ENCODE data around the gene NAALADL1. TPM values are rescaled to one million over a fixed set of nuclear protein-coding genes. Genes with fewer than 3 reads are reported as not detected.

Gene NAALADL1
- total and polyA plus RNA-seq, 3 experiments from 2014 or later, result 10.8 to 17.0 (median 13.3) TPM

DNA sequence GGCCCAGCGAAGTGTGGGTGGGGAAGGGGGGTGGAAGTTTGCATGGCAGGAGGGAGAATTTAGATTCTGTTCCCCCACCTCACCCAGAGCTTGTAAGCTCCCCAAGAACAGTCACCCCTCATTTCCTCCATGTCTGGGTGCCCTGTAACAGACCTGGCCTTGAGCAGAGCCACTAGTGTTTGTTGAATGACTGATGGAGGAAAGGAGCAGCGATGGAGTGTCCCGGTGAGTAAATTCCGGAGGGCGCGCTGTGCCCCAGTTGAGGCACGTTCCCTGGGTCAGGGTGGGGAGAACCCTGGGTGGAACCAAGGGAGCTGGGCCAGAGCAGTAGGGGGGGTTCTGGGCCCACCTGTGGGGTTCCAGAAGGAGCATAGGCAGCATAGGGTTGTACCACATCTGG is 827 bp downstream of the NAALADL1 start:
- no peaks in the 10 kb centered on the region for H3K36me3 Mint-ChIP-seq
- Histone ChIP-seq H3K36me3 (ENCODE audit: insufficient read depth, low read length) (no peaks in the 10 kb centered on the region), H3K27me3 (ENCODE audit: insufficient read depth, low read length, poor library complexity, severe bottlenecking) (no peaks in the 10 kb centered on the region), H3K27ac (ENCODE audit: low read depth, low read length) (no peak overlapping the region), H3K4me1 (ENCODE audit: insufficient read depth, low read length) (peaks cover 12% of the 10 kb centered on the region), H3K9me3 (ENCODE audit: low read length) (no peaks in the 10 kb centered on the region), H3K4me3 (ENCODE audit: low read length) (no peak overlapping the region)
- no peak for DNase-seq
- H3K4me3 Mint-ChIP-seq, result no peak overlapping the region
- no peaks in the 10 kb centered on the region for H3K9me3 Mint-ChIP-seq
- peaks cover 9 to 12% (median 10%) of the 10 kb centered on the region in 3 donors for H3K4me1 Mint-ChIP-seq
- POLR2A ChIA-PET, result interaction anchor here (0.6 kb wide), 1 partner anchor 46 kb away, joined by 3 read pairs; no protein-coding TSS in a partner anchor
- CTCF ChIA-PET, result interaction anchor here (1.0 kb wide), 1 partner anchor 17 kb away, joined by 3 read pairs; no protein-coding TSS in a partner anchor
- peaks cover 0 to 4% of the 10 kb centered on the region in 2 donors for H3K27me3 Mint-ChIP-seq
- no peak overlapping the region for H3K27ac Mint-ChIP-seq

DNA sequence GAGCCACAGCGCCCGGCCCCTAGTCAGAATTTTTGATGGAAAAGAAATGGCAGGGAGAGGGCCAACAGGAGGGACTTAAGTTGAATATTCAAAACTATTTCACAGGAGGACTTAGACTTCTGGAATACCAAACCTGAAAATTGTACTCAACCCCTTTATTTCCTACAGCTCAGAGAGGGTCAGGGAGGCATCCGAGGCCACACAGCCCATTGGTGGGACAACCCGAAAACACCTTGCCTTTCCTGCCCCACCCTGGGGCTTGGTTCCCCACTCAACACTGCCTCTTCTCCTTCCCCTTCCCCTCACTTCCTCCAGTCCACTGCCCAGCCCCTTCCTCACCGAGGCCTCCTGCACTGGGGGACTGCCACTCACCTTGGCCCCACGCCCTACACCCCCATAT is 1.4 kb downstream of the NAALADL1 start:
- H3K4me3 ChIP-seq (ENCODE audit: low read length), result no peak overlapping the region
- Mint-ChIP-seq H3K27me3 (peaks cover 0 to under 1% of the 10 kb centered on the region in 2 donors), H3K27ac (no peak overlapping the region), H3K4me3 (no peak overlapping the region), H3K4me1 (peaks cover 9 to 12% (median 10%) of the 10 kb centered on the region in 3 donors), H3K36me3 (no peaks in the 10 kb centered on the region), H3K9me3 (no peaks in the 10 kb centered on the region)
- POLR2A ChIA-PET, result no interaction called here
- CTCF ChIA-PET, result interaction anchor here (1.0 kb wide), 1 partner anchor 18 kb away, joined by 3 read pairs; no protein-coding TSS in a partner anchor
- no peaks in the 10 kb centered on the region for H3K36me3 ChIP-seq (ENCODE audit: insufficient read depth, low read length)
- H3K4me1 ChIP-seq (ENCODE audit: insufficient read depth, low read length), result peaks cover 12% of the 10 kb centered on the region
- no peaks in the 10 kb centered on the region for H3K9me3 ChIP-seq (ENCODE audit: low read length)
- H3K27me3 ChIP-seq (ENCODE audit: insufficient read depth, low read length, poor library complexity, severe bottlenecking), result no peaks in the 10 kb centered on the region
- no peak for DNase-seq
- H3K27ac ChIP-seq (ENCODE audit: low read depth, low read length), result no peak overlapping the region

DNA sequence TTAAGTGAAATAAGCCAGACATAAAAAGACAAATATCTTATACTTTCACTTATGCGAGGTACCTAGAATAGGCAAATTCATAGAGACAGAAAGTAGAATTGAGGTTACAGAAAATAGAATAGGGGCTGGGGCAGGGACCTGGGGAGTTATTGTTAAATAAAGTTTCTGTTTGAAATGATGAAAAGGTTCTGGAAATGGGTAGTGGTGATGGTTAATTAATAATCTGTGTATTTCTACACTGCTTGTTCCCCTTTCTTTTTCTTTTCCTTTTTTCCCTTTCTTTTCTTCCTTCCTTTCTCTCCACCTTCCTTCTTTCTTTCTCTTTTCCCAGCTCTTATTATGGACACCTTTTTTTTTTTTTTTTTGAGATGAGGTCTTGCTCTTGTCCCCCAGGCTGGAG is 2.8 kb downstream of the NAALADL1 start:
- DNase-seq, result no peak
- Mint-ChIP-seq H3K4me1 (peaks cover 8 to 12% (median 9%) of the 10 kb centered on the region in 3 donors), H3K9me3 (no peaks in the 10 kb centered on the region), H3K36me3 (no peaks in the 10 kb centered on the region), H3K27me3 (no peaks in the 10 kb centered on the region), H3K27ac (peak overlapping the region in 1 of 8 donors; percentile 71), H3K4me3 (no peak overlapping the region)
- Histone ChIP-seq H3K4me3 (ENCODE audit: low read length) (no peak overlapping the region), H3K4me1 (ENCODE audit: insufficient read depth, low read length) (peaks cover 12% of the 10 kb centered on the region), H3K27ac (ENCODE audit: low read depth, low read length) (no peak overlapping the region), H3K9me3 (ENCODE audit: low read length) (no peaks in the 10 kb centered on the region), H3K27me3 (ENCODE audit: insufficient read depth, low read length, poor library complexity, severe bottlenecking) (no peaks in the 10 kb centered on the region), H3K36me3 (ENCODE audit: insufficient read depth, low read length) (no peaks in the 10 kb centered on the region)
- ChIA-PET POLR2A (no interaction called here), CTCF (no interaction called here)

DNA sequence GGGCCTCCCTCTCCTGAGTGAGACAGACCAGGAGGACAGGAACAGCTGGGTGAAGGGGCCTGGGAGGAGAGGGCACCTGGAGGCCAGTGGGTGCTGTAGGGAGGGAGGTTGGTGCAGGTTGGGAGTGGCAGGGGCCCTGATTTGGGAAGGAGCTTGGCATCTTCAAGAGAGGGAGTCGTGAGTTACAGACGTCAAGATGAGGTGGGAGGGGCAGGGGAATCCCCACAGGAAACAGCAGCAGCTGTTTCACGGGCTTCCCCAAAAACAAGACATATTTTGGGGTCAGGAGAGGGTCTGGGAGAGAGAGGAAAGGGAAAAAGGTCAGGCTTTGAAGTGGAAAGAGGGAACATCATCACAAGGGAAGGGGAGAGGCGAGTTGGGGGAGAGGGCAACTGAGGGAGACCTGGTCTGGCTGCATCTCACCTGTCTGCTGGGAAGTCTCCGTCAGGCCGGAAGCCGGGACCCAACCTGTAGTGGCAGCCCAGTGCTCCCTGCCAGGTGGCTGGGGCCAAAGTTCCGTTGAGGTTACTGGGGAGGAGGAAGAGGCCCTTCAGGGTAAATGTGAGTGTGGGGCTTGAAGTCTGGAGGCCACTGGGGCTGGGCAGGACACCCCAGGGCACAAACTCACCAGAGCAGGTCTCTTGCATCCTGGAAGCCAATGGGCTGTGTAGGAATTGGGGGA is 4.4 kb downstream of the NAALADL1 start:
- no peaks in the 10 kb centered on the region for H3K9me3 ChIP-seq (ENCODE audit: low read length)
- no peak overlapping the region for H3K27ac ChIP-seq (ENCODE audit: low read depth, low read length)
- no peaks in the 10 kb centered on the region for H3K27me3 Mint-ChIP-seq
- no peaks in the 10 kb centered on the region for H3K36me3 ChIP-seq (ENCODE audit: insufficient read depth, low read length)
- H3K4me3 ChIP-seq (ENCODE audit: low read length), result no peak overlapping the region
- no peaks in the 10 kb centered on the region for H3K9me3 Mint-ChIP-seq
- peaks cover 12% of the 10 kb centered on the region for H3K4me1 ChIP-seq (ENCODE audit: insufficient read depth, low read length)
- H3K27me3 ChIP-seq (ENCODE audit: insufficient read depth, low read length, poor library complexity, severe bottlenecking), result no peaks in the 10 kb centered on the region
- H3K4me1 Mint-ChIP-seq, result peaks cover 8 to 12% (median 9%) of the 10 kb centered on the region in 3 donors
- peak in 1 of 5 donors; percentile 25 for DNase-seq
- peak overlapping the region; percentile 21 to 92 (median 78) for H3K27ac Mint-ChIP-seq
- H3K36me3 Mint-ChIP-seq, result no peaks in the 10 kb centered on the region
- POLR2A ChIA-PET, result no interaction called here
- H3K4me3 Mint-ChIP-seq, result peak overlapping the region in 6 of 7 donors; percentile 1 to 76 (median 56)
- CTCF ChIA-PET, result no interaction called here

DNA sequence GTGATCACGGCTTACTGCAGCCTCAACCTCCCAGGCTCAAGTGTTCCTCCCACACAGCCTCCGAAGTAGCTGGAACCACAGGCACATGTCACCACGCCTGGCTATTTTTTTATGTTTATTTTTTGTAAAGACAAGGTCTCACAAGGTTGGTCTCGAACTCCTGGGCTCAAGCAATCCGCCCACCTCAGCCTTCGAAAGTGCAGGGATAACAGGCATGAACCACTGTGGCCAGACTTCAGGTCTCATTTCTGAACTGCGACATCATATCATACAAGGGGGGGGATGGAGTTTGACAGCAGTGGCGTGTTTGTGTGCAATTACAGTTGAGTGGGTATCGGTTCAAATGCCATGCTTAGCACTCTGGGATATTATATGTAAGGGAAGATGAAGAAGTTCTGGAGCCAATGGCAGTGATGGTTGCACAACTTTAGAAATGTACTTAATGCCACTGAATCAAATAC is 6.9 kb downstream of the NAALADL1 start:
- DNase-seq, result no peak
- peaks cover 0 to 4% of the 10 kb centered on the region in 2 donors for H3K27me3 Mint-ChIP-seq
- H3K4me3 Mint-ChIP-seq, result no peak overlapping the region
- no peak overlapping the region for H3K27ac ChIP-seq (ENCODE audit: low read depth, low read length)
- H3K27me3 ChIP-seq (ENCODE audit: insufficient read depth, low read length, poor library complexity, severe bottlenecking), result no peaks in the 10 kb centered on the region
- no peaks in the 10 kb centered on the region for H3K36me3 ChIP-seq (ENCODE audit: insufficient read depth, low read length)
- peaks cover 18% of the 10 kb centered on the region for H3K4me1 ChIP-seq (ENCODE audit: insufficient read depth, low read length)
- H3K4me3 ChIP-seq (ENCODE audit: low read length), result no peak overlapping the region
- no peaks in the 10 kb centered on the region for H3K9me3 ChIP-seq (ENCODE audit: low read length)
- H3K27ac Mint-ChIP-seq, result peak overlapping the region in 1 of 8 donors; percentile 77
- peaks cover 13 to 28% (median 15%) of the 10 kb centered on the region in 3 donors for H3K4me1 Mint-ChIP-seq
- ChIA-PET CTCF (interaction anchor here (0.7 kb wide), 1 partner anchor 35 kb away, joined by 3 read pairs; no protein-coding TSS in a partner anchor), POLR2A (no interaction called here)
- H3K9me3 Mint-ChIP-seq, result no peaks in the 10 kb centered on the region
- H3K36me3 Mint-ChIP-seq, result peaks cover 0 to under 1% (median 0%) of the 10 kb centered on the region in 3 donors

DNA sequence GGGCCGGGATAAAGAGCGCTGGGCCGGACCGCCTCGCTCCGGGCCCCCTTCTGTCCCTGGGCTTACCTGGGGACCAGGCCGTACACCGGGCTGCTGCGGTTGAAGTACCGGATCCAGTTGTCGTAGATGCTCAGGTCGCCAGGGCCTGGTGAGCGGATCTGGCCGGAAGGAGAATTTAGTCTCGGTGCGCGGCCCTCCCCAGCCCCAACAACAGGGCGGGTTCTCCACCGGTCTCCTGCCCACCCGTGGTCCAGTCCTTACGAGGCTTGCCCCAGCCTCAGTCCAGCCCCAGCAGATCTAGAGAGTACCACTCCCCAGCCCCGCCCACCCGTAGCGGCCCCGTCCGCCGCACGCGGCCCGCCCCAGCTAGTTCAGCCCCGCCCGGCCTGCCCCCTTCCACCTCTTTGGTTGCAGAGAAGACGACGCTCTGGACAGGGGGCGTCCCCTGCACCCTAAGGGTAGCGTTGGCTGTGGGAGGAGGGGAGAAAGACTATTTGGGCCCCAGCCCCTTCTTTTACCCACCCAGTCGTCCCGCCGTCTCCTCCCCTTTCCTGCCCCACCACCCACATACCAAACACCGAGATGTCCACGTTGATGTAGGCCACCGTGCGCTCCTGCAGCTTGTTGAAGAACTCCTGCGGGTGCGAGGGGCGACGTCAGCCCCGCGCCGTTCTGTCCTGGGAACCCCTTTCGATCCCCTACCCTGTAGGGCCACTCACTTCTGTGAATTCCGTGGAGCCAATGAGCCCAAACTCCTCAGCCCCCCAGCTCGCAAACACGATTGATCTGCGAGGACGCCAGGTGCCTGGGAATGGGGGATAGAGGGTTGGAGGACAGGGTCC is 10.6 kb downstream of the NAALADL1 start:
- peaks cover 5 to 23% (median 10%) of the 10 kb centered on the region in 3 donors for H3K4me1 Mint-ChIP-seq

DNA sequence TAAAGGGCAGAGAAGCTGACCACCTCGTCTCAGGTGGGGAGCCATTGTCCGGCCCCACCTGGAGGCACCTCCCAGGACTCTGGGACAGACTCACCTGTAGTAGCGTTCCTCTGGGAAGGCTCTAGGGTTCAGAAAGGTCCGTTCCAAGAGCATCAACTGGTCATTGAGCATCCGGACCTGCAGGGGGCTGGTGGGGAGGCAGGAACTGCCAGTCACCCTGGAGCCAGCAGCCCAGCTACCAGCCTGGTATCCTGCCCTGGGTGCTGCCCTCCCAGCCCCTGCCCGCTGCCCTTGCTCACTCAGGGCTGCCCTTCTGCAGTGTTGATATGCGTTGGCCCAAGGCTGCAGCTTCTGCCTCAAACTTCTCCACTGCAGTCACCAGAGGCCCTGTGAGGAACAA is 12.6 kb downstream of the NAALADL1 start:
- Mint-ChIP-seq H3K36me3 (peaks cover 0 to 16% (median 0%) of the 10 kb centered on the region in 3 donors), H3K9me3 (no peaks in the 10 kb centered on the region), H3K4me3 (no peak overlapping the region), H3K27me3 (peaks cover 0 to 4% of the 10 kb centered on the region in 2 donors), H3K27ac (no peak overlapping the region), H3K4me1 (peaks cover 11 to 35% (median 19%) of the 10 kb centered on the region in 3 donors)
- POLR2A ChIA-PET, result interaction anchor here (0.8 kb wide), 1 partner anchor 19 kb away, joined by 3 read pairs; no protein-coding TSS in a partner anchor
- peaks cover 7% of the 10 kb centered on the region for H3K4me1 ChIP-seq (ENCODE audit: insufficient read depth, low read length)
- no peak overlapping the region for H3K4me3 ChIP-seq (ENCODE audit: low read length)
- no peak for DNase-seq
- CTCF ChIA-PET, result interaction anchor here (1.0 kb wide), 1 partner anchor 34 kb away, joined by 3 read pairs; no protein-coding TSS in a partner anchor
- H3K9me3 ChIP-seq (ENCODE audit: low read length), result no peaks in the 10 kb centered on the region
- H3K36me3 ChIP-seq (ENCODE audit: insufficient read depth, low read length), result no peaks in the 10 kb centered on the region
- no peak overlapping the region for H3K27ac ChIP-seq (ENCODE audit: low read depth, low read length)
- H3K27me3 ChIP-seq (ENCODE audit: insufficient read depth, low read length, poor library complexity, severe bottlenecking), result no peaks in the 10 kb centered on the region

More for the DNA sequence above, 10.6 kb downstream of the NAALADL1 start:
- Histone ChIP-seq H3K27ac (ENCODE audit: low read depth, low read length) (no peak overlapping the region), H3K4me1 (ENCODE audit: insufficient read depth, low read length) (peaks cover 6% of the 10 kb centered on the region), H3K36me3 (ENCODE audit: insufficient read depth, low read length) (no peaks in the 10 kb centered on the region), H3K4me3 (ENCODE audit: low read length) (peak overlapping the region; percentile 30), H3K9me3 (ENCODE audit: low read length) (no peaks in the 10 kb centered on the region), H3K27me3 (ENCODE audit: insufficient read depth, low read length, poor library complexity, severe bottlenecking) (no peaks in the 10 kb centered on the region)
- H3K9me3 Mint-ChIP-seq, result no peaks in the 10 kb centered on the region
- peaks cover 0 to 12% (median 0%) of the 10 kb centered on the region in 3 donors for H3K36me3 Mint-ChIP-seq
- H3K27me3 Mint-ChIP-seq, result peaks cover 0 to 4% of the 10 kb centered on the region in 2 donors
- ChIA-PET CTCF (interaction anchor here (0.8 to 1.7 kb wide), 2 partner anchors 21 to 35 kb away, joined by 3 to 4 read pairs; partner anchors contain the start of gene SNX15), POLR2A (no interaction called here)
- H3K27ac Mint-ChIP-seq, result peak overlapping the region; percentile 24 to 91 (median 77)
- peak overlapping the region; percentile 73 to 89 (median 85) for H3K4me3 Mint-ChIP-seq
- peak in 1 of 5 donors; percentile 56 for DNase-seq

Data from CD8-positive, alpha-beta memory T cell (primary cell).